Mesenchymal stem cell (in vitro differentiated cells and primary cell): ENCODE data around the gene CNTNAP2.

ENCODE experiments used
- DNase-seq: peaks from one replicate; pipeline ENCODE4 v3.0.0-alpha.2; 2013
- H2AFZ ChIP-seq: one replicate; pipeline ENCODE4 v1.6.1; 2013; ENCODE audit warnings: low read depth, mild to moderate bottlenecking, control low read depth, inconsistent platforms, low read length, moderate library complexity
- H2AK5ac ChIP-seq: 2 replicates; pipeline ENCODE4 v1.6.1; 2013; ENCODE audit warnings: low read length, moderate library complexity, mild to moderate bottlenecking, inconsistent platforms; ENCODE audit not compliant: severe bottlenecking
- H2BK120ac ChIP-seq: one replicate; pipeline ENCODE4 v1.6.1; 2013; ENCODE audit warnings: low read depth, mild to moderate bottlenecking, inconsistent platforms, low read length, moderate library complexity
- H2BK12ac ChIP-seq, 2 experiments: one replicate each; pipeline ENCODE4 v1.6.1; 2013; ENCODE audit warnings: inconsistent platforms in 2 of 2, low read length in 2 of 2, mild to moderate bottlenecking in 2 of 2, moderate library complexity in 2 of 2, control low read depth in 1 of 2
- H2BK15ac ChIP-seq: one replicate; pipeline ENCODE4 v1.6.1; 2013; ENCODE audit warnings: mild to moderate bottlenecking, low read depth, inconsistent platforms; ENCODE audit not compliant: poor library complexity, severe bottlenecking
- H2BK5ac ChIP-seq: 2 replicates; pipeline ENCODE4 v1.6.1; 2013; ENCODE audit warnings: low read depth, mild to moderate bottlenecking, low read length, control low read depth, inconsistent platforms; ENCODE audit not compliant: poor library complexity, severe bottlenecking
- H3K14ac ChIP-seq, 2 experiments: one replicate each; pipeline ENCODE4 v1.6.1; 2013; ENCODE audit warnings: inconsistent platforms in 2 of 2, low read length in 2 of 2, control low read depth in 1 of 2, mild to moderate bottlenecking in 1 of 2, moderate library complexity in 1 of 2
- H3K18ac ChIP-seq, 2 experiments: one replicate each; pipeline ENCODE4 v1.6.1; 2013; ENCODE audit warnings: inconsistent platforms in 2 of 2, low read length in 2 of 2, control low read depth in 1 of 2, low read depth in 1 of 2, mild to moderate bottlenecking in 1 of 2
- H3K23ac ChIP-seq, 2 experiments: one replicate each; pipeline ENCODE4 v1.6.1; 2013; ENCODE audit warnings: inconsistent platforms in 2 of 2, low read length in 2 of 2, mild to moderate bottlenecking in 2 of 2, moderate library complexity in 2 of 2, control low read depth in 1 of 2
- H3K27ac ChIP-seq: 2 replicates; pipeline ENCODE4 v1.5.1; 2013; ENCODE audit warnings: mild to moderate bottlenecking, moderate library complexity, low read length, control low read depth, inconsistent platforms; ENCODE audit not compliant: poor library complexity, severe bottlenecking
- H3K27me3 ChIP-seq, 2 experiments: 2 replicates each; pipeline versions ENCODE4 v1.6.1 to v1.7.0; 2013; ENCODE audit warnings: low read length in 2 of 2, mild to moderate bottlenecking in 2 of 2, moderate library complexity in 2 of 2, control low read depth in 1 of 2, inconsistent platforms in 1 of 2; ENCODE audit not compliant: control insufficient read depth in 1 of 2, insufficient read depth in 1 of 2
- H3K36me3 ChIP-seq, 2 experiments: 2 replicates each; pipeline versions ENCODE4 v1.6.1 to v1.7.0; 2013; ENCODE audit warnings: low read length in 2 of 2, control low read depth in 1 of 2, inconsistent platforms in 1 of 2, low read depth in 1 of 2, mild to moderate bottlenecking in 1 of 2; ENCODE audit not compliant: insufficient read depth in 2 of 2, control insufficient read depth in 1 of 2
- H3K4ac ChIP-seq, 2 experiments: one replicate each; pipeline ENCODE4 v1.6.1; 2013; ENCODE audit warnings: inconsistent platforms in 2 of 2, low read length in 2 of 2, mild to moderate bottlenecking in 2 of 2, moderate library complexity in 2 of 2, control low read depth in 1 of 2, low read depth in 1 of 2
- H3K4me1 ChIP-seq: 2 replicates; pipeline ENCODE4 v1.6.1; 2013; ENCODE audit warnings: low read depth, low read length, control low read depth; ENCODE audit not compliant: control insufficient read depth, insufficient read depth
- H3K4me2 ChIP-seq: 2 replicates; pipeline ENCODE4 v1.6.1; 2013; ENCODE audit warnings: low read length, mild to moderate bottlenecking, inconsistent platforms; ENCODE audit not compliant: poor library complexity, severe bottlenecking
- H3K4me3 ChIP-seq, 2 experiments: 2 replicates each; pipeline versions ENCODE4 v1.5.1 to v1.7.0; 2013; ENCODE audit warnings: low read length in 2 of 2, mild to moderate bottlenecking in 2 of 2, control low read depth in 1 of 2, low read depth in 1 of 2; ENCODE audit not compliant: insufficient read depth in 1 of 2
- H3K79me1 ChIP-seq: replicated peaks from 2 replicates; pipeline ENCODE4 v1.6.1; 2013; ENCODE audit warnings: mild to moderate bottlenecking, control low read depth, low read length, inconsistent platforms; ENCODE audit not compliant: poor library complexity, severe bottlenecking
- H3K9ac ChIP-seq: 2 replicates; pipeline ENCODE4 v1.7.0; 2013; ENCODE audit warnings: mild to moderate bottlenecking, low read length, moderate library complexity
- H3K9me3 ChIP-seq: 2 replicates; pipeline ENCODE4 v1.7.0; 2013; ENCODE audit warnings: mild to moderate bottlenecking, low read length; ENCODE audit not compliant: control insufficient read depth
- H4K8ac ChIP-seq: one replicate; pipeline ENCODE4 v1.6.1; 2013; ENCODE audit warnings: inconsistent platforms, mild to moderate bottlenecking, low read length, moderate library complexity
- H4K91ac ChIP-seq: one replicate; pipeline ENCODE4 v1.6.1; 2013; ENCODE audit warnings: mild to moderate bottlenecking, low read length, inconsistent platforms
- WGBS: methylation state at CpG from one replicate; pipeline ENCODE4 v1.1.7; 2013; ENCODE audit warnings: mixed read lengths; 5-methylcytosine and 5-hydroxymethylcytosine counted together

Gene CNTNAP2

GRCh38 chr7:147304376-147304775 lies 1187.8 kb downstream of the CNTNAP2 start:
- DNase-seq, result no peak
- Histone ChIP-seq H2AFZ (no peak overlapping the region), H3K18ac (no peak overlapping the region), H2BK12ac (no peak overlapping the region), H4K8ac (no peak overlapping the region), H3K23ac (no peak overlapping the region), H3K27ac (no peak overlapping the region), H4K91ac (no peak overlapping the region), H3K4ac (no peak overlapping the region), H3K27me3 (no peaks in the 10 kb centered on the region), H3K36me3 (no peaks in the 10 kb centered on the region), H3K9me3 (peaks cover 4% of the 10 kb centered on the region), H2BK5ac (no peak overlapping the region), H3K79me1 (no peaks in the 10 kb centered on the region), H3K4me2 (no peak overlapping the region), H3K9ac (no peak overlapping the region), H3K4me3 (no peak overlapping the region), H2BK15ac (no peak overlapping the region), H3K14ac (no peak overlapping the region), H3K4me1 (no peaks in the 10 kb centered on the region), H2BK120ac (no peak overlapping the region), H2AK5ac (no peak overlapping the region)
- 100% methylated on average over 1 of the region's 2 CpGs for WGBS

- Histone ChIP-seq H3K9ac (no peak overlapping the region), H3K4me1 (no peaks in the 10 kb centered on the region), H2AFZ (no peak overlapping the region), H2BK15ac (no peak overlapping the region), H3K4me2 (no peak overlapping the region), H3K4me3 (no peak overlapping the region), H2BK12ac (no peak overlapping the region), H2BK5ac (no peak overlapping the region), H3K9me3 (peaks cover 4% of the 10 kb centered on the region), H4K8ac (no peak overlapping the region), H3K27ac (no peak overlapping the region), H2BK120ac (no peak overlapping the region), H3K4ac (no peak overlapping the region), H2AK5ac (no peak overlapping the region), H3K23ac (no peak overlapping the region), H4K91ac (no peak overlapping the region), H3K79me1 (no peaks in the 10 kb centered on the region), H3K14ac (no peak overlapping the region), H3K18ac (no peak overlapping the region), H3K36me3 (no peaks in the 10 kb centered on the region), H3K27me3 (no peaks in the 10 kb centered on the region)
- DNase-seq, result no peak
- WGBS, result 68% methylated on average over 2 of the region's 2 CpGs
These were observed 1189.2 kb downstream of the CNTNAP2 start for GRCh38 chr7:147305827-147306226.

DNA sequence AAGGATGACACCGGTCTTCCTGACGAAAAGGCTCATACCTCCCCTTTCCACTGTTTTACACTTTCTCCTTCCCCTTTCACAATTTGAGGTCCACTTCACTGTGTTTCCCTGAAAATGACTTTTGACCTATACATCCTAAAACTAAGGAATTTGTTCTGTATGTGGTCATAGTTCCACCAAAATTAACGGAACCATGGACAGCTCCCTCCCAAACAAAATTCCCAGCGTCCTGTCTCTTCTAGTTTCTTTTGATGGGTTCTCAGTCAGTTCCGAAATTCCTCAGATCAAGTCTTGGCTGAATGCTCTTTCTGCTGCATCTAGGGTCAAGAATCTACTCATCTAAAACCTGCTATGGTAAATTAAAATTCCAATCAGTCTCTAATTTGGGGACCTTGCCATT lies 1191.9 kb downstream of the CNTNAP2 start:
- H3K4me2 ChIP-seq, result no peak overlapping the region
- no peak overlapping the region for H2AFZ ChIP-seq
- no peaks in the 10 kb centered on the region for H3K27me3 ChIP-seq
- no peak overlapping the region for H2BK120ac ChIP-seq
- no peak overlapping the region for H2AK5ac ChIP-seq
- H3K9me3 ChIP-seq, result peaks cover 4% of the 10 kb centered on the region
- H4K8ac ChIP-seq, result no peak overlapping the region
- no peak for DNase-seq
- H3K4me1 ChIP-seq, result no peaks in the 10 kb centered on the region
- no peak overlapping the region for H3K4me3 ChIP-seq
- no peak overlapping the region for H3K9ac ChIP-seq
- 43% methylated on average over 3 of the region's 5 CpGs for WGBS
- no peak overlapping the region for H3K18ac ChIP-seq
- no peak overlapping the region for H4K91ac ChIP-seq
- H2BK12ac ChIP-seq, result no peak overlapping the region
- no peak overlapping the region for H3K23ac ChIP-seq
- H2BK5ac ChIP-seq, result no peak overlapping the region
- no peak overlapping the region for H3K4ac ChIP-seq
- no peak overlapping the region for H3K27ac ChIP-seq
- H3K36me3 ChIP-seq, result no peaks in the 10 kb centered on the region
- no peak overlapping the region for H2BK15ac ChIP-seq
- H3K14ac ChIP-seq, result no peak overlapping the region
- H3K79me1 ChIP-seq, result no peaks in the 10 kb centered on the region

DNA sequence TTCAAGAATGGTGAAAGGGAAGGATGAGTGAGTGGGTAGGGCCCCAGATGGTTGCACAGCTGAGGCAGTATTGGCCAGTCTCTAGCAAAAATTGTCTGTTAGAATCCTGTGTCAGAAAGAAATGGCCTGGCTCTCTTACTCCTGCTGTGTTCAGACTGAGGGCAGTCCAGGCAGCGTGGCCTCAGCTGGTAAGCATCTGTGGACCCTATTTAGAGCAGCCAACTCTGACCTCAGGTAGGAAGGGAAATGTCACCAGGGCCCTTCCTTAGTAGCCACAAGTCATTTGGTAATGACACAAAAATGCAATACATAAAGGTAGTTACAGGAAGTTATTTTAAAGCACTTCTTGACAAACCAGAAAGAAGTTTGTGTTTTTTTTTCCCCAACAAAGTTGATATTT lies 1194.7 kb downstream of the CNTNAP2 start:
- Histone ChIP-seq H3K4me1 (no peaks in the 10 kb centered on the region), H3K9ac (no peak overlapping the region), H3K27ac (no peak overlapping the region), H2BK5ac (no peak overlapping the region), H3K9me3 (no peaks in the 10 kb centered on the region), H3K23ac (no peak overlapping the region), H3K14ac (no peak overlapping the region), H2BK12ac (no peak overlapping the region), H3K4me3 (no peak overlapping the region), H2BK120ac (no peak overlapping the region), H3K4ac (no peak overlapping the region), H3K36me3 (no peaks in the 10 kb centered on the region), H4K91ac (no peak overlapping the region), H3K4me2 (no peak overlapping the region), H3K79me1 (no peaks in the 10 kb centered on the region), H3K18ac (no peak overlapping the region), H3K27me3 (no peaks in the 10 kb centered on the region), H2AFZ (no peak overlapping the region), H2AK5ac (no peak overlapping the region), H4K8ac (no peak overlapping the region), H2BK15ac (no peak overlapping the region)
- WGBS, result 32% methylated on average over 1 of the region's 1 CpG
- DNase-seq, result no peak
